ENCODE data around the gene MAP3K8.
A peak's percentile ranks its signal among the peaks of the same experiment; 100 is the strongest.

The MAP3K8 gene

DNA sequence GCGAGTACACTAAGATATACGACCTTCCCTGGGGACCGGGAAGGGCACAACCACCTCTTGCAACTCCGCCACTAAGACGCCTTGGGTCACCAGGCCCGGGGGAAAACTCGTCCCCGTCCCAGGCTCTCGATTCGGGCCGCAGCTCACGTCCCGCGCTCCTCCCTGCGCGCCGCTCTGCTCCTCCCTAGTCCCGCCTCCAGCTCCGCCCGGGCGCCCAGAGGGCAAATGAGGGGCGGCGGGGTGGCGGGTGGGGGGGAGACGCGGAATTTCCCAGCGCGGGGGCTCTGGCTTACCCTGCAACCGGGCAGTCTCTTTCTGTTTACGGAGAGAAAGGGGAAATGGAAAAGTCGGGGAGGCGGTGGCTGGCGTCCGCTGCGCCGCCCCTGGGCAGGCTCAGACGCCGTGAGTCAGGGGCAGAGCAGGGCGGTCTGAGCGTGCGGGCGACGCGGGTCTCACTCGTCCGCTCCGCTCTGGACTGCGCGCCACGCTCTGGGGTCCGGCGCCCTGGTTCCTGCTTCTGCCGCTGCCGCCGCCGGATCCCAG lies at the start of gene MAP3K8:
Gene MAP3K8, plus strand, starts transcription at position 455 of the 543 bp plus-strand sequence. CDS start 4,755 bp downstream, outside the sequence.
- peak; percentile 92 to 94 for DNase-seq

DNA sequence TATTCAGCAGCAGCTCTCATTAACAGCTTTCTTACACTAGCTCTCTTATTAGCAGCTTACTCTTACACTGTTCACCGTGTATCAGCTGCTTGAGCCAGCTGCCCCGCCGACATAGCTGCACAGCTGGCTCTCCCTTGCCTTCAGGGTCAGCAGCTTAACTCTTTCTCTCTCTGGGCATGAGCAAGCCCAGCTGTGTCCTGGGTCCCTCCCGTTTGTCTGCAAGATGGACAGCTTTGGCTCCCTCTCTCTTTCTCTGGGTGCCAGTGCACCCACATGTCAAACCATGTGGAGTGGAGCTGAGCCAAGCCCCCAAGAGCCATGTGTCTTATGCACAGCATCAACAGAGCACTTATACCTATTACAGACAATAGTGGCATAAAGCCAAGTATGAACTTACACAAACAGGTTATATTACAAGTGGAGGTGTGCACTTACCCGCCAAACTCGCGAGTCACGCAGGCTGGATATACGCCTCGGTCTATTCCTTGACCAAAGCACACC lies 49.2 kb upstream of the MAP3K8 start:
- DNase-seq = peak; percentile 40 to 42

DNA sequence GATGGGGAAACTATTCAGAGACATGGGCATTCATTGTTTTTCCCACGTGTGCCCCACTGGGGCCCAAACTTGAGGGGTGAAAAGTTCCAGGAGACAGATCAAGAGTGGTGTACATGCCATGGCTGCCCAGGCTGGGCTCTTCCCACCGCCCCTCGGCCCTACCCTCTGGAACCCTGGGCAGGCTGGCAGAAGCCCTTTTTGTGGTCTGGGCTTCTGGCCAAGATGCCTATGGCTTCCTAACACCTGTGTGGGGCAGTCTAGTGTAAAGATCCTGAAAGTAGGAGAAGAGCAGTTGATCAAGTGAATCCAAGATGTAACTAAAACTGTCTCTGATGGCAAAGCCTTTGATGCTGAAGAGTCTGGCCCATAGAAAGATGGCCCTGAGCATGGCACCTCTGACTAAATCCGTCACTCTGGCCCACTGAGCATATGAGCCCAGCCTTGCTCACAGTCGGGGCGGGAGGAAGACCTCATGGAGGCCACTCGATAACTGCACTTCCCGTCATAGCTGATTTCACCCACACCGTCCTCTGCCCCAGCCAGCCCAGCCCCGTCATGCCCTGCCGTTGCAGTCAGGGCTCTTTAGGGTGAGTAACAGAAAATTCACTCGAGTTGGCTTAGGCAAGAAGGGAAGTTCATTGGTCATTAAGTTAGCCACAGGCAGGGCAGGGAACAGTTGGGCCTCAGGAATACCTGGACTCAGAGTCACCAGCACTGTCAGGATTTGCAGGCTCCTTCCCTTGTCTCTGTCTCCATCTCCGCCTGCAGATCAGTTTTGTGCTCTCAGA lies 47.0 kb upstream of the MAP3K8 start:
- no peak for DNase-seq

DNA sequence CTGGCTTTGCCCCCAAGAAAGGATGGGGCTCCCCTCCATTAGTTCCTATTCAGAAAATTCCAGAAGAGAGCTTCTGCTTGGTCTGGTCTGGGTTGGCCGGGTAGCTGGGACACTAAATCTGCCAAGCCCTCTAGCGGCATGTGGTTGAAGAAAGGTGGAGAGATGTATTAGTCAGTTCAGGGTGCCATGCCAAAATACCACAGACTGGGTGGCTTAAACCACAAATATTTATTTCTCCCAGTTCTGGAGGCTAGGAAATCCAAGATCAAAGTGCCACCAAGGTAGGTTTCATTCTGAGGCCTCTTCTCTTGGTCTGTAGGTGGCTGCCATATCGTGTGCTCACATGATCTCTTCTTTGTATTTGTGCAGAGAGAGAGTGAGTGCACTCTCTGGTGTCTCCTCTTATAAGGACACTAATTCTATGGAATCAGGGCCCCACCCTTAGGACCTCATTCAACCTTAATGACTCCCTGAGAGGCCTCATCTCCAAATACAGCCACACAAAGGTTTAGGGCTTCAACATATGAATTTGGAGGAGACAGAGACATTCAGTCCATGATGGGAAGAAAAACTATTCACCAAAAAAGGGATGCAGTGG lies 46.2 kb upstream of the MAP3K8 start:
- no peak for DNase-seq

DNA sequence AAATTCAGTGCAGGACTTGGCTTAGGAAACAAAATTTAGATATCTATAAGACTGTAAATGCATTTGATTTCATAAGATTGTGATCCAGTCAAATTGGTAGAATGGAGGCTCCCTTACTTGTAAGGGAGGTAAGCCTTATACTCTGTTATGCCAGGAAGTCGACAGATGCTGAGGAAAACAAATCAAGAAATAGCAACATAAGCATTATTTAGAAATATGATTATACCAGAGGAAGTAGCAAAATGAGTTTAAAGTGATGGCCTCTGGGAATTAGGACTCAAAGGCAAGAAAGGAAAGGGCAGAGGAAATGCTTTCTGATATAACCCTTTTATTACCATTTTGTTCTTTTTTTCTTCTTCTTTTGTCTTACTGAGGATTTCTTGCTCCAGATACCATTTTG lies 44.4 kb upstream of the MAP3K8 start:
- no peak for DNase-seq

DNA sequence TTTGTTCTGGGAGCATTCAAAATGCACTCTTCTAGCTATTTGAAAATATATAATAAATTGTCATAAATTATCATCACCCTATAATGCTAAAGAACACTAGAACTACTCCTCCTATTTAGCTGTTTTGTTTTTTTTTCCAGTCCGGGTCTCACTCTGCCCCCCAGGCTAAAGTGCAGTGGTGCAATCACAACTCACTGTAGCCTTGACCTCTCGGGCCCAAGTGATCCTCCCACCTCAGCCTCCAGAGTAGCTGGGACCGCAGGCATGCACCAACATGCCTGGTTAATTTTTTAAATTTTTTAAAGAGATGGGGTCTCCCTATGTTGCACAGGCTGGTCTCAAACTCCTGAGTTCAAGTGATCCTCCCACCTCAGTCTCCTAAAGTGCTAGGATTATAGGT lies 43.8 kb upstream of the MAP3K8 start:
- DNase-seq = no peak

DNA sequence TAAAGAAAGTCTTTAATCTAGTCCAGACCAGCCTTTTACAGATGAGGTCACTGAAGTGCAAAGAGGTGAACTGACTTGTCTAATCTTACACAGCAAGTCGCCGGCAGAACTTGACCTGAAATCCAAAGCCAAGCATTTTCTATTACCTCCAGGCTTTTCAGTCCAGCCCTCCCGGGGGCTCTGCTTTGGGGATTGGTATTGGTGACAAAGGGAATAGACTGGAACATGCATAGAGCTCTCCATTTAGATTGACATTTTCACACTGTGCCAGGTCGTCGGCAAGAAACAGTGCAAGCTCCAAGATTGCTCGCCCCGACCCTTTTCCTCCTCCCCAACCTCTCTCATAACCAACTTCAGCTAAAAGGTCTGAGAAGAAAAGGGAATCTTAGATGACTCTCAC lies 42.7 kb upstream of the MAP3K8 start:
- no peak for DNase-seq

DNA sequence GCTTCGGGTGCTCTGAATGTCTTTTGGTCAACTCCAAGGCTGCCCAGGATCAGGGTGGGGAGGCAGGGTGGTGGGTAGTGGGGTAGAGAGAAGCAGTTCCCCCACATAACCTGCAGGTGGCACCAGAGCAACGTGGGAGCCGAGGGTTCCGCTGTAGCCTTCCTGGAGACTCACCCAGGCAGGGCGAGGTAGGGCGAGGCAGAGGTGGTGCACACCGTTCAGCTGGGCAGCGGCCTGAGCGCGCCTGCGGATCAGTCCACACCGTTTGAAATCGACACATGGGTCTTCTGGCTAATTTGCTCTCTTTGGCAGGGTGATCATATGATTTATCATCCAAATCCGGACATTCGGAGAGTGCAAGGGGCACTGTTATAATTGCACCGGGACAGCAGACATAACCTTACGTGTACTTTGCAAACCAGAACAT lies 41.4 kb upstream of the MAP3K8 start:
- DNase-seq = peak; percentile 71 to 75

DNA sequence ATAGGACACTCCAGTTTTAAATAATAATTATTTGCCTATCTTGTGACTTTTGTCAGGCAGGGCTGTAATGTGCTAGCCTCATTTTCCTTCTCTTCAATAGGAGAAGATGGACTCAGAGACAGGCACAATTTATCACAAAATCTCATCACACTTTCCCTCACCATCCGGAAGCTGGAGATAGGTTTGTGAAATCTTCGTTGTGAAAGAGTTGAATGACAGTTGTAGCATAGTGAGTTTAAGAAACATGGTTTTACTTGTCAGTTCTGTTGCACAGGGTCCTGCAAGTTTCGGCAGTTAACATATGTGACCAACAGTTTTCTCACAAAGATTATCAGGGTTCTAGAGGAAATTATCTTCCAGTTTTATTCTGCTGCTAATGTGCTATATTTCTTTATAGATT lies 37.7 kb upstream of the MAP3K8 start:
- peak; percentile 93 to 96 for DNase-seq

DNA sequence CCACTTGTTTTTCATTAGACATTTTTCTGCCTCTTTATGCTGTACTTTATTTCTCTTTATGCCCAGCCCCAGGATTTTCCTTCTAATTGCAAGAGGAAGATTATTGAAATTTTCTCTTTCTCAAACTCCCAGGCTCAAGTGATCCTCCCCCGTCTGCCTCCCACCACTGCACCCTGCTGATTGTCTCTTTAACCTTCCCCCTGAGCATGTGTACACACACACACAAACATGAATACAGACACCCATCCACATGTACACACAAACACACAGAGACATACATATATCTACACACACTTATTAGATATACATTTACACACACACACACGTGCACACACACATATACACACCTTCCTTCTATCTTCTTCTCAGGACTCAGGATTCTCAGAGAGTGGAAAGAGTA lies 37.3 kb upstream of the MAP3K8 start:
- peak; percentile 28 to 45 for DNase-seq

DNA sequence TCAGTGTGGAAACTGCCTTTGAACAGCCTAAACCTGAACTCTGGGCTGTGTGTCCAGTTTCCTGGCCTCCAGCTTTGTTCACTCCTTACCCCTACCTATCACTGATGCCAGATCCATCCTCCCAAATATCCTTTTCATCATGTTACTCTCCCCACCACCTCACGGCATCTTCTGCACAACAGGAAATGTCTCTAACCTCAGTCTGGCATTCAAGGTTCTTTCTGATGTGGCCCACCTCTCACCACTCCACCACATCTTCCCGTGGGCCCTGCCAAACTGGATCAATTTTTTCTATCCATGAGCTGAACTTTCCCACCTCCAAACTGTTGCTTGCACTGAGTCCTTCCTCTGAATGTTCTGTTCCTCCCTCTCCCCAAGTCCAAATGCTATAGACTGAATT lies 35.8 kb upstream of the MAP3K8 start:
- DNase-seq = no peak

DNA sequence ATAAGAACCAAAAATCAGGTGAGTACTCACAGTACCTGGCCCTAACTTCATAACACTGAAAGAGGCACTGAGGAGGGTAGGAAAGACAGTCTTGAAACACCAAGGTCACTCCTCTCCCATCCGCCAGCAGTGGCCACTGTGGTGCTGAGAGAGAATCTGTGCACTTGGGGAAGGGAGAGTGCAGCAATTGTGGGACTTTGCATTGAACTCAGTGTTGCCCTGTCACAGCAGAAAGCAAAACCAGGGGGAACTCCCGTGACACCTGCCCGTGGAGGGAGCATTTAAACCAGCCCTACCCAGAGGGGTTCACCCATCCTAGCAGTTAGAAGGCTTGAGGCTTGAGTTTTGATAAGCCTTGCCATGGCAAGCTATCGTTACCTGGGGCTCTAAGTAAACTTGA lies 35.2 kb upstream of the MAP3K8 start:
- peak in 1 of 2 experiments; percentile 15 for DNase-seq

DNA sequence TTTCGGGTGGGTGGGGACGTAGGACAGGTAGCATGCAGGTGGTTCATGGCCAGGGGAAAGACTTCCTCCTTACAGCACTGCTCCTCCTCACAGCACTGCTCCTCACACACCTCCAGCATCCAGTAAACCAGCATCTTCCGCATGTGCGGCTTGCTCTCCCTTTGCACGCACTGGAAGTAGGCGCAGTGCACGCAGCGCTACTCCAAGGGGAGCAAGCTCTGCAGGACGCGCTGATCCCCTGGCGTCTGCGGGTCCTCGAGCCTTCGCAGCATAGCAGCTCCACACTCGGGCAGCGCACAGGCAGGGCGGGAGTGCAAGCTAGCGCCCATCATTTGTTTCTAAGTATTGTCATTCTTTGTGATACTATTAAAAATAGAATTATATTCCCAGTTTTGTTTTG lies 30.5 kb upstream of the MAP3K8 start:
- no peak for DNase-seq

DNA sequence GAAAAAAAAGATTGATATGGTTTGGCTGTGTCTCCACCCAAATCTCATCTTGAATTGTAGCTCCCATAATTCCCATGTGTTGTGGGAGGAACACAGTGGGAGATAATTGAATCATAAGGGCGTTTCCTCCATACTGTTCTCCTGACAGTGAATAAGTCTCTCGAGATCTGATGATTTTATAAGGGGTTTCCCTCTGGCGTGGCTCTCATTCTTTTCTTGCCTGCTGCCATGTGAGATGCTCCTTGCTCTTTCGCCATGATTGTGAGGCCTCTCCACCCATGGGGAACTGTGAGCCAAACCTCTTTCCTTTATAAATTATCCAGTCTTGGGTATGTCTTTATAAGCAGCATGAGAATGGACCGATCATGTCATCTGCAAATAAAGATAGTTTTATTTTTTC lies 29.4 kb upstream of the MAP3K8 start:
- no peak for DNase-seq

DNA sequence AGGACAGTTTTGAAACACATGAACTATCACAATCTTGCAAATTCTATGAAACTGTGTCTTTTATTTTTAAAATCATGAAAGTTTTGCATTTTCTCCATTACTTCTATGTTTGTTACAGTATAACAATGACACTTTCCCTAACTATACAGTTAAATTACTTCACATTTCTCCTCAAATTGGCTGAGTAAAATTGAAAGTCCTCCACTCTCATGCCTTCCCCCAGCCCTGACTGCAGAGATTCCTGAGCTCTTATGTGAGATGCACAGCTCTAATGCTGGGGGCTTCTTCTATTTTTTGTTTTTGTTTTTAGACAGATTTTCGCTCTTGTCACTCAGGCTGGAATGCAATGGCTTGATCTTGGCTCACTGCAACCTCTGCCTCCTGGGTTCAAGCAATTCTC lies 22.7 kb upstream of the MAP3K8 start:
- DNase-seq = no peak

DNA sequence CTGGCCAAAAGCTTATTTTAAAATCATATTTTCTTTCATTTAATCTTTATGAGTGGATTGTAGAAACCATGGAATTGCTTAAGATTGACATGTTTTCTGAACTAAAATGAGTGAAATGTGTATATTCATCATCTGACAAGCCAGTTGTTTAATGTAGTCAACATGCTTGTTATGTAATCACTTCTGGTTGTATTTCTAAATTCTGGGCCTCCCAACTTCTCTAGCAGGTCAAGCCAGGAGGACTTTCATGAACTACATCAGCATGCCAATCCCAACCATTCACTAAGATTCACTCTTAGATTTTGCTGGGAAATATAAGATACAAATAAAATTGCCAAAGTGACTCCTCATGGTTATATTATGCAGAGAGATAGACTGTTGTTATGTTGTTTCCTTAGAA lies 21.1 kb upstream of the MAP3K8 start:
- peak; percentile 26 to 30 for DNase-seq

DNA sequence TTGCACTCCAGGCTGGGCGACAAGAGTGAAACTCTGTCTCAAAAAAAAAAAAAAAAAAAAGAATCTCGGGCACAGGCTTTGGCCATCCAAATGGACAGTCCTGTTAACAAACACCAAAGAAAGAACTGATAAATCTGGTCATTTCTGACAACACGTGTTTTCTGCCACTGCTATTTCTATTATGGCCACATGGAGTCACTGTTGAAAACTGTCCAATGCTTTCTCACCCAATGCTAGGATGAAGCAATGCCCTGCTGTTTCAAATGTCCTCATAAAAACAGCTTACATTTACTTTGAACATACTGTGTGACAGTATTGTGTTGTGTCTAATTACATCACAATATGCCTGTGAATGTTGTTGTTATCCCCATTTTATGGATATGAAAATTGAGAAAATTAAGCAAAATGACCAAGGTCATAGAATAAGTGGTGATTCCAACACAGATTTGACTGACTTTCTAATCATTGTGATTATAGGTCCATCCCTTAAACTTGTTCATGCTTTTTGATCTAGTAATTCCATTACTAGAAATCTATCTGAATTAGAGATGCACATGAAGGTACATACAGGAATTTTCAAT lies 19.9 kb upstream of the MAP3K8 start:
- peak; percentile 84 for DNase-seq

DNA sequence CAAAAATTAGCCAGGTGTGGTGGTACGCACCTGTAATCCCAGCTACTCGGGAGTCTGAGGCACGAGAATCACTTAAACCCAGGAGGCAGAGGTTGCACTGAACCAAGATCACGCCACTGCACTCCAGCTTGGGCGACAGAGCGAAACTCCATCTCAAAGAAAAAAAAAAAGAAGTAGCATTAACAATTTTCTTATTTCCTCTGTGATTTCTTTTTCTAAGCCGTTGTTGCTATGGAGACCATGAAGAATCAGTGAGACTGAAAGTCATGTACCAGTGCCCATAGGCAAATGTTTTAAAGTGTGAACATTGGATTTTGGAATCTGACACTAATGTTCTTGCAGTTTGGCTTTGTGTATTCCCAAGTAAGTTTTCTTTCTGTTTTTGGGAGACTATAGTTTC lies 18.4 kb upstream of the MAP3K8 start:
- DNase-seq = no peak

DNA sequence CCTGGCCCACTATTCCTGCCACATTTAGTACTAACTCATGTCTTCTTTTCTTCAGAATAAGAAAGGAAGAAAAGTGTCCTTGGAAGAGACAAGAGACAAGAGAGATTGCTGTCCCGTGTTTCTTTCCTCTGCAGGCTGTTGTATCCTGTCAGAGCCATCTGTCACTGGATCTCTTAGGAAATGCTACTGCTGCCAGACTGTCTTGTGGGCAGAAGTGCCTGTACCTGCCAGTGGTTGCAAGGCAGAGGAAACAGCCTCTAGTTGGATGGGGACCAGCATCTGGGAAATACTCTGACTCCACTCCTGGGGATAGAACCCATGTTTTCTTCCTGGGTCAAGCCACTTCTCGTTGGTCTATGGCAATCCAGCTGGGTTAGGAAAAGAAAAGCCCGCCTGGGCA lies 16.7 kb upstream of the MAP3K8 start:
- no peak for DNase-seq

DNA sequence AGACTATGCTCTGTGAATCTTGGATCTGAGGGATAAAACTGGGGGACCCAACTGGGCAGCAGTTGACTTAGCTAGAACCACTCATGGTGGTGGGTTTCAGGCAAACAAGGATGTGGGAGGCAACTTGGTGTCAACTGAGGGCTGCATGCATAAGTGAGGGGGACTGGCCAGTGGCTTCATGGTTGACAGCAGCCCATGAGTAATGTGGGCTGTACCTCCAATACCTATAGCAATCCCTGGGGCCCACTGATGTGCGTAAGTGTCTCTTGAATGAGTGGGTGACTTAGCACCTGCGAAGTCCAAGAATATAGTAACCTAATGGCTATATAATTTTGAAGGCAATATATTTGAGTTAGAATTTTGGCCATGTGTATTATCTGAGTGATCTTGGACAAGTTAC lies 13.7 kb upstream of the MAP3K8 start:
- DNase-seq = no peak

DNA sequence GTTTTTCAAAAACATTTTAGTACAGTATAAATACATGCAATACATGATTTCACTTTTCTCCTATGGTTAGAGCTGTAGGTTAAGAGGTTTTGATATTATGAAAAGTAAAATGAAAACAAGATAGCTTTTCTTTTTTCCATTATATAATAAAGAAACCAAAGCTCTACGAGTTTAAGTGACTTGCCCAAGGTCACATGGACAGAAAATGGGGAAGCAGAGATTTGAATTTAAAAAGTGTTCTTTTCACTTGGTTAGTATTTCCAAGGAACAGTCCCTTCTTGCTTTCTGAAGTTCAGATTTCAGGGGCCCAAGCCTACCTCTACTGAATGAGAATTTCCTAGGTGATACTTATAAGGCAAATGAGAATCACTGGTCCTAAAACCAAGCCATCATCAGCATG lies 13.2 kb upstream of the MAP3K8 start:
- DNase-seq = no peak

DNA sequence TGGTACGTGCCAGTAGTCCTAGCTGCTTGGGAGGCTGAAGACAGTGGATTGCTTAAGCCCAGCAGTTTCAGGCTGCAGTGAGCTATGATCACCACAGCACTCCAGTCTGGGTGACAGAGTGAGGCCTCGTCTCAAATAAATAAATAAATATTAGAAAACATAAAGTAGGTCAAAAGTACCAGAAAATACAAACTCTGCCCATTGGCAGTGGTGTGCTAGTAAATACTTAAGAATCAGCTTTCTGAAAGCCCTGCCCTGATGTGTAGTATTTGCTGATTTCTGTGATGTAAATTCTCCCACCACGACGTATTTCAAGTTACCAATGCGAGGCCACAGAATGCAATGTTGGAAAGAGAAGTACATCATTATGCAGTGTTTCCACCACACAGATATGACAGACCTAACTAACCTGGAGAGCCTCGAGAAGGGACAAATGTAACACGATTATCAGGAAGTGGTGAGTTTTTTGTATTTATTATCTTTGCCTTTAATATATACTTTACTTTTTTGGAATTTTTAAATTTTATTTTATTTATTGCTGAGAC lies 11.8 kb upstream of the MAP3K8 start:
- no peak for DNase-seq

DNA sequence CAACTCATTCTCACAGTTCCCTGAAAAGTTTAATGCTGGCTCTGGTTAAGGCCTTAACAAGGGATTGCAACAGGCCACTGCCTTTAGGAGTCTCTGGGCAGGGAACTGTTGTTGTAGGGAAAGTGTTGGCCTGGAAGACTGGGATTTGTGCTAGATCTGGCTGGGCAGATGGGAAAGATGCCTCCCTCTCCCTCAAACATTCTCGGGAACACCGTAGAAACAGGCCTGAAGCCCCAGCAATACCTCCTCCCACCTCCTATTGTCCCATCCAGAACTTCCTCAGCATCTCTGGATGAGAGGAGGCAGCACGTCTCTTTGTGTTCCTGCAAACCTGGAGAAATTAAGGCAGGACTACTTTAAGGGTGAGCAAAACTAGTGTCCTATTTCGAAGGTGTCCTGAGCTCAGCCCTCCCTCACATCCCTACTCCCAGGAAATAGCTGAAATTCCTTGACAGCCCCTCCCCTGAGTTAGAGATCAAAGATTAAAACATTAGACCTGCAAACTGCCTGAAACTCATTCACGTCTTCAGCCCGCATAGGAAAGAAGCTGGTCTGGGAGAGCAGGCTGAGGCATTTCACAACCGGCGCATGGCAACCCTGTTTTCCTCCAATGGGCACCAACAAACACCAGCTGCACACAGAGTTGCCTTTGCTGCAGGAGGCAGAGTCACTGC lies 10.9 kb upstream of the MAP3K8 start:
- DNase-seq = peak; percentile 44 to 48
